NK-92 treated with Interleukin-12 subunit alpha and Interleukin-12 subunit beta, amount 100 ng/mL, for 24 hours (cell line): ENCODE measurements around the gene POLR2J.
"Not testable (repeated sequence)": the region's sequence is repeated elsewhere in the genome, so short reads cannot be mapped to it uniquely, and the experiment has no call there.

Experiments used
- DNase-seq: peaks from one replicate; lab custom pipeline; 2025; lab: John Stamatoyannopoulos, UW

POLR2J gene

GRCh38 chr7:102494473-102495149 is 15.9 kb upstream of the POLR2J start:
- DNase-seq = not testable (repeated sequence)

DNA sequence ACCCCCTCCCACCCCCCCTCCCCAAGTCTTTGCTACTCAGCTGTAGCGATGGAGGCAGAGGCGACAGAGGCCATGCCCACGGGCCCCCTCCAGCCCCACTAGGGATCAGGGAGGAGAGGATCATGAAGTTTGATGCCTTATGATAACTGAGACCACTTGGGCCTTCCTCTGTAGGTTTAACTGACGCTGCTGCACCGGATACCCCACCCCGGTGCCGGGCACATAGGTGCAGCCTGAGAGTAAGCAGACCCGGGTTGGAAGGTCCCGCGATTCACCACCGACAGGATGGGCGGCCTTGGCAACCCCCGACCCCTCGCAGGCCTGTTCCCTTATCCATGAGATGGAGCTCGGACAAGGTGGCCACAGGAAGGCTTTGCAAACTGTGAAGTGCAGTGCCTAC is 15.3 kb upstream of the POLR2J start:
- not testable (repeated sequence) for DNase-seq

GRCh38 chr7:102493220-102493935 is 14.7 kb upstream of the POLR2J start:
- not testable (repeated sequence) for DNase-seq

DNA sequence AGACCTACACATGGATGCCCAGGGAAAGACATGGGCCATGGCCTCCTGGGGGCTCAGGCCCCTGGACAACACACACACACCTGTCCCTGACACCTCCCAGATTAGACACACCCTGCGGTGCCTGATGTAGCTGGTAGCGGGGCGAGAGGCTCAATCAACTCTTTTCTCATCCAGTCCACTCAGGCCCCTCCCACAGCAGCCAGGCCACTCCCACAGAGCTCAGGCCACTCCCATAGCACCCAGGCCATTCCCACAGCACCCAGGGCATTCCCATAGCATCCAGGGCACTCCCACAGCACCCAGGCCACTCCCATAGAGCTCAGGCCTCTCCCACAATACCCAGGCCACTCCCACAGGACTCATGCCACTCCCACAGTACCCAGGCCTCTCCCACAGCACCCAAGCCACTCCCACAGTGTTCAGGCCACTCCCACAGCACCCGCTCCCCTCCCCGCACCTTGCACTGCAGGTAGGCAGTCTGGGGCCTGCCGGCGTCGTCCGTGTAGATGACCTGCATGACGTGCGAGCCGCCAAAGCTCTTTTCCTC is 11.9 kb upstream of the POLR2J start:
- not testable (repeated sequence) for DNase-seq

DNA sequence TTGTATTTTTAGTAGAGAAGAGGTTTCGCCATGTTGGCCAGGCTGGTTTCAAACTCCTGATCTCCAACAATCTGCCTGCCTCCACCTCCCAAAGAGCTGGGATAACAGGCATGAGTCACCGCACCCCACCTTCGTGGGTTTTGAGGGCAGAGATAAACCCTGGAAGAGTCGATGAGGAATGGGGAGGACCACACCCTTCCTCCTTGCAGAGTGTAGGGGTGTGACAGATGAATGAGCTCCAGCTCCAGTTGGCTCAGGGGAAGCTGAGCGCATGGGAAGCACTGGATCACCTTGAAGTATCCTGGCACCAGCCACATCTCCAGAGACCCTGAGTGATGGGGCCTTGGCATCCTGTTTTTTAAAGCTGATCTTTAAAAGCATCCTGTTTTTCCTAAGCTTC is 5.6 kb upstream of the POLR2J start:
- DNase-seq = not testable (repeated sequence)

- DNase-seq = not testable (repeated sequence)
These were observed 3.2 kb upstream of the POLR2J start for GRCh38 chr7:102481962-102482361.

DNA sequence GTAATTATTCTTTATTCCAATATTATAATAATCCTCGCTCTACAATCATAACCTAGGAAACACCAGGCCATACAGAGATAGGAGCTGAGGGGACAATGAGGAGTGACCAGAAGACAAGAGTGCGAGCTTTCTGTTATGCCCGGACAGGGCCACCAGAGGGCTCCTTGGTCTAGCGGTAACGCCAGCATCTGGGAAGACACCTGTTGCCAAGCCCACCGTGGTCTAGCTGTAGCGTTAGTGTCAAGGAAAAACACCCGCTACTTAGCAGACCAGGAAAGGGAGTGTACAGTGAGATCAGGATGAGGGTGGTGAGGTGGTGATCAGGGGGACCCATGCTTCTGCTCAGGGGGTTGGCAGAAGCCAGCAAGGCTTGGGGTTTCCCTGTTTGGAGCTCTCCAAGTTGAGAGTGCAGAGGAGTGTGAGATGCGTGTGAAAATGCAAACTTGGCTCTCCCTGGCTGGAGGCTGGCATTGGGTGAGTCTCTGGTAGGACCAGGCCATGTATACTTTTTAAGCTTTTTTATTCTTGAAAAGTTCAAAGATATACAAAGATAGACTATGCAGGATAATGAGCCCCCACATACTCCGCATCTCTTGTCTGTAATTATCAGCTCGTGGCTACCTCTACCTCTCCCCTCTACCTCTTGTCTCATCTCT is 1.4 kb upstream of the POLR2J start:
- not testable (repeated sequence) for DNase-seq

- DNase-seq = not testable (repeated sequence)
These were observed 475 bp upstream of the POLR2J start for GRCh38 chr7:102479209-102479584.

GRCh38 chr7:102474736-102475435 is 3.8 kb downstream of the POLR2J start:
- not testable (repeated sequence) for DNase-seq

DNA sequence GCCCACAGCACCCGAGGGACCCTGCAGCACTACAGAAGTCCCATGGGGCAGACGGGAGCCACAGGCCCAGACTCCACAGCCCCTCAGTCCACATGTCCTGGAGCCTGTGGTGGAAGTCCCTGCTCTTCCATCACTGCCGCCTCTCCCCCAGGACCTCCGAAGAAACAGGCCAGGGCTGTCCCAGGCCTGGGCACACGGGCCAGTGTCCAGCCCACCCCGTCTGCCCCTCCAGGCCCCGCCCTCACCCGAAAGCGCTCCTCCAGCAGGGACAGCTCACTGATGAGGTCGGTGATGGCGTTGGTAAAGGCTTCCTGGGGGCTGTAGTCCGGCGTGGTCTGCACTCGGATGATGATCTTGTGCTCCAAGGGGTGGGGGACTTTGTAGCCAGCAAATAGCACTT is 4.6 kb downstream of the POLR2J start:
- not testable (repeated sequence) for DNase-seq

GRCh38 chr7:102473271-102473991 is 5.3 kb downstream of the POLR2J start:
- DNase-seq = no peak

GRCh38 chr7:102472126-102473041 is 6.3 kb downstream of the POLR2J start:
- no peak for DNase-seq

DNA sequence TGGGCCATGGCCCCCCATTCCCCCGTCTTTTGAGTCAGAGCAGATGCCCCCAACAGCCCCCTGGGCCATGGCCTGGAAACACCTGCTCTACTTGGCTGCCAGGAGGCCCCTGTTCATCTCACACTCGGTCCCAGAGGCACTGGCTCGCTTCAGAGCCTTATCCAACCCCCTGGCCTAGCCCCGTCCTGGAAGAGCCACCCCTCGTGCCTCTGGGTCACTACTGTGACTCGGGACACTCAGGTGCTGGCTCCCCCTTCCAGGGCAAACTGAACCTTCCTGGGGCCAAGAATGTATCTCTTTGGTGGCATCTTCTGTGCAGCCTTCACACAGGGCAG is 7.0 kb downstream of the POLR2J start:
- no peak for DNase-seq

- DNase-seq = no peak
These were observed 8.5 kb downstream of the POLR2J start for GRCh38 chr7:102469972-102470825.

- no peak for DNase-seq
These were observed 9.3 kb downstream of the POLR2J start for GRCh38 chr7:102469351-102469971.

- no peak for DNase-seq
These were observed 10.0 kb downstream of the POLR2J start for GRCh38 chr7:102468478-102469350.

DNA sequence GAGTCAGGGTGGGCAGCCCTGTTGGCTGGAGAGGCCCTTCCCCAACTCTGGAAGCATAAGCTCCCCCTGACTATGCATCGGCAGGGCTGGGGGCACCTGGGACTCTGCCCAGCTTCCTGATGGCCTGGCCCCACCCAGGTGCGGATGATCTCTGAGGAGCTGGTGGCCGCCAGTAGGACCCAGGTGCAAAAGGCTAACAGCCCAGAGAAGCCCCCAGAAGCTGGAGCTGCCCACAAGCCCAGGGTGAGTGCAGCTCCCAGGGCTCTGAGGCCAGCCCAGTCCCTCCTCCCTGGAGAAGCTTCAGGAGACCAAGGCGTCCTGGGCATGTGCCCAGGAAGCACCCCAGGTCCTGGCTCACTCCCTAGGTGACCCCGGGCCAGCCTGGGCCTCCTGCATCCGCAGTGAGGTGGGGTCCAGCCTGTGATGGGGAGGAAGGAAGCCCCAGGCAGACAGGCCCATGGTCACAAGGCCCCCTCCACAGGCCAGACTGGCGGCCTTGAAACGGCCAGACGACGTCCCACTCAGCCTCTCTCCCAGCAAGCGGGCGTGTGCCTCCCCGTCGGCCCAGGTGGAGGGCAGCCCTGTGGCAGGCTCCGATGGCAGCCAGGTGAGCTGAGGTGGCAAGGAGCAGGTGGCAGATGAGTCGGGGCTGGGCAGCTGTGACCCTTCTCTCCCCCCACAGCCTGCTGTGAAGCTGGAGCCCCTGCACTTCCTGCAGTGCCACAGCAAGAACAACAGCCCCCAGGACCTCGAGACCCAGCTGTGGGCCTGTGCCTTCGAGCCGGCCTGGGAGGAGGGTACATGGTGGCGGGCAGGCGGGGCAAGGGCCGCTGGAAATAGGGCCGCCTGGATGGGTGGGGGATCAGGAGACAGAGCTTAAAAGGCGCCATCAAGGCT is 10.9 kb downstream of the POLR2J start:
- no peak for DNase-seq
